Activated naive CD8-positive, alpha-beta T cell treated with anti-CD3 and anti-CD28 coated beads for 36 hours (primary cell): ENCODE data around the gene PLCB4. TPM values are rescaled to one million over a fixed set of nuclear protein-coding genes. Genes with fewer than 3 reads are reported as not detected.

Experiments
- DNase-seq: peaks from one replicate; pipeline ENCODE4 v3.0.0; 2021
- H3K27ac Mint-ChIP-seq: one replicate; pipeline ENCODE4 v1.8.0; 2022; ENCODE audit warnings: mild to moderate bottlenecking, moderate library complexity, mixed read lengths
- H3K27me3 Mint-ChIP-seq: one replicate; pipeline ENCODE4 v1.8.0; 2022; ENCODE audit warnings: mild to moderate bottlenecking, mixed read lengths
- H3K36me3 Mint-ChIP-seq: one replicate; pipeline ENCODE4 v1.8.0; 2021; ENCODE audit warnings: mild to moderate bottlenecking, mixed read lengths
- H3K4me1 Mint-ChIP-seq: one replicate; pipeline ENCODE4 v1.8.0; 2021; ENCODE audit warnings: mixed read lengths
- H3K4me3 Mint-ChIP-seq: one replicate; pipeline ENCODE4 v1.8.0; 2022; ENCODE audit warnings: mild to moderate bottlenecking, moderate library complexity, mixed read lengths
- H3K9me3 Mint-ChIP-seq: one replicate; pipeline ENCODE4 v1.8.0; 2022; ENCODE audit warnings: mixed read lengths
- total RNA-seq, 2 experiments: library from RNA; stranded (reverse); gene quantifications; one replicate each; pipeline ENCODE4 v1.2.3, GENCODE V29; 2021

The PLCB4 gene
- total RNA-seq, 2 experiments from 2014 or later: not detected

- Mint-ChIP-seq H3K36me3 (no peaks in the 10 kb centered on the region), H3K4me3 (no peak overlapping the region), H3K9me3 (no peaks in the 10 kb centered on the region), H3K4me1 (no peaks in the 10 kb centered on the region), H3K27me3 (peaks cover under 1% of the 10 kb centered on the region), H3K27ac (no peak overlapping the region)
- DNase-seq: no peak
These were observed 427.3 kb downstream of the PLCB4 start for GRCh38 chr20:9496155-9496554.

GRCh38 chr20:9498322-9498721 lies 429.4 kb downstream of the PLCB4 start:
- H3K9me3 Mint-ChIP-seq: no peaks in the 10 kb centered on the region
- no peak overlapping the region for H3K27ac Mint-ChIP-seq
- DNase-seq: no peak
- H3K4me1 Mint-ChIP-seq: no peaks in the 10 kb centered on the region
- no peaks in the 10 kb centered on the region for H3K36me3 Mint-ChIP-seq
- no peak overlapping the region for H3K4me3 Mint-ChIP-seq
- H3K27me3 Mint-ChIP-seq: peaks cover 5% of the 10 kb centered on the region

GRCh38 chr20:9499126-9499899 lies 430.4 kb downstream of the PLCB4 start:
- H3K9me3 Mint-ChIP-seq: no peaks in the 10 kb centered on the region
- H3K4me3 Mint-ChIP-seq: no peak overlapping the region
- DNase-seq: no peak
- H3K4me1 Mint-ChIP-seq: no peaks in the 10 kb centered on the region
- H3K27me3 Mint-ChIP-seq: peaks cover 5% of the 10 kb centered on the region
- no peak overlapping the region for H3K27ac Mint-ChIP-seq
- H3K36me3 Mint-ChIP-seq: no peaks in the 10 kb centered on the region

DNA sequence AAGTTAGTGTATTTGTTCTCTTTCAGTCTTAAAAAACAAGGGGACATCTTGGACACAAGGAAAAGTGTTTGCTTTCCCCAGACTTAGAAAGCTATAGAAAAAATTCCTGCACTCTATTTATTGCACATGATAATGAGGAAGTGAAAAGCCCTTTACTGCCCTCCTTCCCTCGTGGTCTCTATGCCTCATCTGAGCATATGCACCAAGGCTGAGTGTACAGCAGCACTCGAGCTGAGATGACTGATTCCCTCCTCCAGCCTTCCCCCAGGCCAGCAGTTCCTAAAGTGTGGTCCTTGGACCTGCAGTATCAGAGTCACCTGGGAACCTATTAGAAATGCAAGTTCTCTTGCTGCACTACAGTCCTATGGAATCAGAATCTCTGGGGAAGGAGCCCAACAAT lies 431.2 kb downstream of the PLCB4 start:
- Mint-ChIP-seq H3K27me3 (peaks cover 5% of the 10 kb centered on the region), H3K9me3 (no peaks in the 10 kb centered on the region), H3K4me1 (no peaks in the 10 kb centered on the region)

DNA sequence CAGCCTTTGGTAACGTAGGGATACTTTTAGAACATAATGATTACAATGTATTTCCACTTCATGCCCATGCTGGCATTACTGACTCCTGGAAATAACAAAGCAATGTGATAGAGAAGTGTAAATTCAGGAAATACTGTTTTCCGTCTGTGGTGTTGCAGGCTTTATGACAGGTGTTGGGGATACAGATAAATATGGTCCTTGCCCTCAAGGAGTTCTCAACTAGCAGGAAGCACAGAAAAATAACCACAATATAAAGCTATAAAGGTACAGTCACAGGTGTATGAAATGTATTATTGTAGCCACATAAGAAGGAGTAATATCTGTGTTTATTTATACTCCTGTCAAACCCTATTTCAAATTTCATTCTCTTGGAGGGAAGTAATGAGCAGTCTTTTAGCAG lies 432.6 kb downstream of the PLCB4 start:
- Mint-ChIP-seq H3K36me3 (no peaks in the 10 kb centered on the region), H3K9me3 (no peaks in the 10 kb centered on the region), H3K4me1 (no peaks in the 10 kb centered on the region), H3K27ac (no peak overlapping the region), H3K4me3 (no peak overlapping the region), H3K27me3 (peaks cover 13% of the 10 kb centered on the region)
- no peak for DNase-seq

More for the DNA sequence above, 431.2 kb downstream of the PLCB4 start:
- Mint-ChIP-seq H3K27ac (no peak overlapping the region), H3K4me3 (no peak overlapping the region), H3K36me3 (no peaks in the 10 kb centered on the region)
- DNase-seq: no peak

DNA sequence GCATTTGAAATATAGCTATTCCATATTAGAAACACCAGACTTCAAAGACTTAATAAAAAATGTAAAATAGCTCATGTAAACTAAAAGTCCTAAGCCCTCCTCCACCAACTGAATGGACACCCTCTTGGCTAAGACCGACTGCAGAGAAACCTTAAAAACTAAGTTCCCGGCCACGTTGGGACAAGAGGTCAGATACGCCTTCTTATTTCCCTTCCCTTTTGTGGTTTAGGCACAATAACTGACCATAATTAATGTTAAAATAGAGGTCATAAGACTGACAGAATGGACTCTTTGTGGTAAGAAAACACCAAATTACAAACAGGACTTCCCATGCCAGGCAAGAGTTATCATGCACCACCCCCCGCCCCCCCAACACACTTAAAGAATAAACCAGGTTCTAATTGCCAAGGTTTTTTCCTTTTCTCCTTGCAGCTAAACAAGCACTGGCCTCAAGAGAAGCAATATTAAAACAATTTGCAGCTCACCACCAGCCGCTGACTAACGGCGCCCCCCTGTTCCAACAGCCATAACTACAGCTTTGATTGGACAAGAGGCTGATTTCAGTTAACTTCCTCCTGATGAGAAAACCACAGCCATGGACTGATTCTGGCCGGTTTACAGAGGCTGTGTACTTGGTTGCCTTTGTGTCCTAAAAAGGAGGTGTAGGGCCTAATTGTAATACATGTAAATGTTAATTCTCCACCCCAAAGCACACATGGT lies 434.8 kb downstream of the PLCB4 start:
- Mint-ChIP-seq H3K27ac (no peak overlapping the region), H3K4me1 (no peaks in the 10 kb centered on the region), H3K27me3 (peaks cover 32% of the 10 kb centered on the region), H3K36me3 (no peaks in the 10 kb centered on the region), H3K4me3 (no peak overlapping the region), H3K9me3 (no peaks in the 10 kb centered on the region)
- DNase-seq: no peak

GRCh38 chr20:9506280-9506821 lies 437.5 kb downstream of the PLCB4 start:
- H3K4me1 Mint-ChIP-seq: no peaks in the 10 kb centered on the region
- H3K27ac Mint-ChIP-seq: no peak overlapping the region
- H3K36me3 Mint-ChIP-seq: no peaks in the 10 kb centered on the region
- no peaks in the 10 kb centered on the region for H3K9me3 Mint-ChIP-seq
- H3K27me3 Mint-ChIP-seq: peaks cover 53% of the 10 kb centered on the region
- no peak for DNase-seq
- no peak overlapping the region for H3K4me3 Mint-ChIP-seq

DNA sequence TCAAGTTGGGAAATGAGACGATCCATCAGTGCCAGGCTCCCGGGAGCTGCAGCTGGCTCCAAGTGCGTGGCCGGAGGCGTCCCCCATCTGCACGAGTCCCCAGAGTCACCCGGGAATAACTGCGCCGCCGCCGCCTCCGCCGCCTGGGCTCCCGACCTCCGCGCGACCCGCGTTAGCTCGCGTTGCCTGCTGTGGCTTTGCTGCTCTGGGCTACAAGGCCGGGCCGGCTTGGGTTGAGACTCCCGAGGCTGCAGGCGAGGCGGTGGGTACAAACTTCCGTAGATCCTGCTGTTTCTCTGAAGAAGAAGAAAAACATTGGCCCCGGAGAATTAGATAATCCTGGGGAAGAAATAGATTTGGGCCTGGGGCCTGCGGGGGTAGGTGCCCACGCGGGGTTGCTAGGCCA lies 438.1 kb downstream of the PLCB4 start:
- no peak for DNase-seq
- Mint-ChIP-seq H3K9me3 (no peaks in the 10 kb centered on the region), H3K4me3 (no peak overlapping the region), H3K27ac (no peak overlapping the region), H3K27me3 (peaks cover 58% of the 10 kb centered on the region), H3K36me3 (no peaks in the 10 kb centered on the region), H3K4me1 (no peaks in the 10 kb centered on the region)

- Mint-ChIP-seq H3K27me3 (peaks cover 59% of the 10 kb centered on the region), H3K9me3 (no peaks in the 10 kb centered on the region), H3K4me3 (no peak overlapping the region), H3K4me1 (no peaks in the 10 kb centered on the region), H3K27ac (no peak overlapping the region), H3K36me3 (no peaks in the 10 kb centered on the region)
- DNase-seq: no peak
These were observed 438.8 kb downstream of the PLCB4 start for GRCh38 chr20:9507544-9508239.

GRCh38 chr20:9508240-9508661 lies 439.4 kb downstream of the PLCB4 start:
- no peak overlapping the region for H3K27ac Mint-ChIP-seq
- no peaks in the 10 kb centered on the region for H3K9me3 Mint-ChIP-seq
- no peak for DNase-seq
- no peaks in the 10 kb centered on the region for H3K36me3 Mint-ChIP-seq
- H3K27me3 Mint-ChIP-seq: peaks cover 62% of the 10 kb centered on the region
- H3K4me3 Mint-ChIP-seq: no peak overlapping the region
- H3K4me1 Mint-ChIP-seq: no peaks in the 10 kb centered on the region

DNA sequence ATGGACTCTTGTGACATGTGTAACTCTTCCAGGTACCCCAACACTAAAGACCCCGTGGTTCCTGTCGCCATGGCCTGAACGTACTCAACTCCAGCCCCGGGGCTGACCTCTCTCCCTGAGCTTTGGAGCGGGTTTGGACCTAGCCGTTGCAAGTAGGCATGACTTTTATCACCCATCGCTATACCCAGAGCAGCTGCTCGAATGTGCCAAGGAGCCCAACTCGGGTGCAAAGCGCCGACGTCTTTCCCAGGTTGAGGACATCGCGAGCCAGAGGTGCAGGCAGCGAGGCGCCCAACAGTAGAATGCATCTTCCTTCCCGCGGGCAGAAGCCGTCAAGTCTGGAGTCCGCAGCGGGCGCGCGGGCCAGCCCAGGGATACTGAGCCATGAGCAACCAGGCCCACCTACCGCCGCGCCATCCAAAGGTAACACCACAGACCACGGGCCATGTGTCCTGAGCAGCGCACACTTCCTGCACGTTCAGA lies 439.9 kb downstream of the PLCB4 start:
- Mint-ChIP-seq H3K4me3 (no peak overlapping the region), H3K27ac (no peak overlapping the region), H3K36me3 (no peaks in the 10 kb centered on the region), H3K27me3 (peaks cover 67% of the 10 kb centered on the region), H3K9me3 (no peaks in the 10 kb centered on the region), H3K4me1 (no peaks in the 10 kb centered on the region)
- DNase-seq: no peak

GRCh38 chr20:9509246-9509645 lies 440.4 kb downstream of the PLCB4 start:
- no peaks in the 10 kb centered on the region for H3K36me3 Mint-ChIP-seq
- H3K4me3 Mint-ChIP-seq: no peak overlapping the region
- no peaks in the 10 kb centered on the region for H3K4me1 Mint-ChIP-seq
- H3K27me3 Mint-ChIP-seq: peaks cover 72% of the 10 kb centered on the region
- H3K27ac Mint-ChIP-seq: no peak overlapping the region
- DNase-seq: no peak
- no peaks in the 10 kb centered on the region for H3K9me3 Mint-ChIP-seq

GRCh38 chr20:9510911-9511310 lies 442.0 kb downstream of the PLCB4 start:
- H3K27me3 Mint-ChIP-seq: peaks cover 85% of the 10 kb centered on the region
- no peaks in the 10 kb centered on the region for H3K9me3 Mint-ChIP-seq
- H3K4me1 Mint-ChIP-seq: no peaks in the 10 kb centered on the region
- H3K27ac Mint-ChIP-seq: no peak overlapping the region
- no peak for DNase-seq
- H3K36me3 Mint-ChIP-seq: no peaks in the 10 kb centered on the region
- H3K4me3 Mint-ChIP-seq: no peak overlapping the region

DNA sequence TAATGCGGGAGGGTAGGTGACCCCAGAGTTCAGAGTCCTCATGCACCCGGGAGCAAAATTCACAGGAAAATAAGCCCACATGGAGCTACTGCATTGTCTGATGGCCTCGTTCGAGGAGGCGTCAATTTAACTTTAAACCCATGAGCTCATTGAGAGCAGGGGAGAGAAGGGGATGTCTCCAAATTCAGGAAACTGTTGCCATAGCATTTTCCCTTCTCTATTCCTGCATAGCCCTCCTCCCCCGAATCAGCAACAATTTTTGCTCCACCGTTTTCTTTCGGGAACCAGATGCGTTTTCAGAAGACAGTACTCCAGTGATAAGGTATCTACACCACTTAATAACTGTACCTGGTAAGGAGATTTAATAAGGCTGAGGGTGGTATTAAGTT lies 445.2 kb downstream of the PLCB4 start:
- no peak for DNase-seq
- no peaks in the 10 kb centered on the region for H3K36me3 Mint-ChIP-seq
- no peaks in the 10 kb centered on the region for H3K4me1 Mint-ChIP-seq
- H3K27me3 Mint-ChIP-seq: peaks cover 87% of the 10 kb centered on the region
- no peak overlapping the region for H3K27ac Mint-ChIP-seq
- H3K4me3 Mint-ChIP-seq: no peak overlapping the region
- H3K9me3 Mint-ChIP-seq: no peaks in the 10 kb centered on the region
